Testis (tissue), 3 donors: ENCODE data around the gene ADAM12. TPM values are rescaled to one million over a fixed set of nuclear protein-coding genes. Genes with fewer than 3 reads are reported as not detected.

ENCODE experiments used
- DNase-seq: peaks from one replicate; pipeline ENCODE4 v3.0.0-alpha.2; 2019
- H3K27ac ChIP-seq, 2 donors: fragments of 200-600 bp; sonication (generic); one replicate each; pipeline ENCODE4 v1.5.1; 2019
- H3K27me3 ChIP-seq: fragments of 200-600 bp; sonication (generic); one replicate; pipeline ENCODE4 v1.5.1; 2019
- H3K36me3 ChIP-seq: fragments of 200-600 bp; sonication (generic); one replicate; pipeline ENCODE4 v1.5.1; 2017; ENCODE audit warnings: low read depth; ENCODE audit errors: missing control alignments
- H3K4me1 ChIP-seq: fragments of 200-600 bp; sonication (generic); one replicate; pipeline ENCODE4 v1.5.1; 2019
- H3K4me3 ChIP-seq, 2 donors: fragments of 200-600 bp; sonication (generic); one replicate each; pipeline ENCODE4 v1.5.1; 2017 to 2019
- H3K9me3 ChIP-seq: fragments of 200-600 bp; sonication (generic); one replicate; pipeline ENCODE4 v1.5.1; 2017
- POLR2A ChIP-seq: fragments of 450-650 bp; IDR thresholded peaks from one replicate; pipeline ENCODE4 v1.6.1; 2017; ENCODE audit warnings: antibody characterized with exemption, mild to moderate bottlenecking, moderate library complexity
- WGBS, 2 donors: methylation state at CpG; one replicate each; pipeline ENCODE4 v1.1.5; 2018; 5-methylcytosine and 5-hydroxymethylcytosine counted together
- intact Hi-C: fragments of 100-400 bp; cut with DNase I; formaldehyde crosslinking; loops from one replicate; pipeline ENCODE4 v1.15.1; 2023; ENCODE audit warnings: low total_unique reads
- polyA plus RNA-seq: library from polyadenylated mRNA; stranded (reverse); fragments of 350-450 nt; fragmentation: Illumina TruSeq; extraction: RNeasy Lipid Tissue Mini Kit (QIAGEN cat#74804); gene quantifications from one replicate; pipeline ENCODE4 v1.2.3, GENCODE V29; 2014; ENCODE audit warnings: low read depth, low replicate concordance; ENCODE audit not compliant: insufficient read depth
- total RNA-seq, 2 donors: library from RNA; depleted of rRNA; stranded (reverse); fragments of >200 nt; gene quantifications; one replicate each; pipeline ENCODE4 v1.2.3, GENCODE V29; 2016
- TF ChIP-seq, protein P1 (sequence below), 3 experiments: fragments of 450-650 bp in 2 of 3; fragments of 200-600 bp in 1 of 3; sonication (generic) in 1 of 3; IDR thresholded peaks; one replicate each; pipeline ENCODE4 v1.5.1; 2016 to 2019; ENCODE audit warnings: antibody characterized with exemption in 3 of 3, mild to moderate bottlenecking in 2 of 3, moderate library complexity in 1 of 3

Gene ADAM12
- total and polyA plus RNA-seq, 3 donors from 2014 or later, result 2.8 to 9.2 (median 6.1) TPM

DNA sequence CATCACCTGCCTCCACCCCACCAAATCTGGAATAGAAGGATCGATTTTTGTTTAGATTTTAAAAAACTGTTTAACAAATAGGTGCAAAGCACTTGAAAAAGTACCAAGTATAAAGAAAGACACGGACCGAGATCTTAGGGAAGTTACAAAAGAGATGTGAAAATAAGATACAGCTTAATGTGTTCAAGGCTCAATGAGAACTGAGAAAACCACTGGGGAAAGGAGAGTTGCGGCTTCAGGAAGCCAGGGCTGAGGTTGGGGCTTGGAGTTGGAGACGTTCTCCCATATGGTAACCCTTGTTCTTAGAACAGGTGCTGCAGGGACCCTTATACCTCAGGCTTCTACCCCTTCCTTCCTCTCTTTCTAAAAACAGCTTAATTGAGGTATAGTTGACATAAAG, 351.8 kb downstream of the ADAM12 start:
- intact Hi-C loops, result no loop called here
- Histone ChIP-seq H3K27ac (no peak overlapping the region), H3K27me3 (no peaks in the 10 kb centered on the region), H3K36me3 (no peaks in the 10 kb centered on the region), H3K4me1 (no peaks in the 10 kb centered on the region), H3K9me3 (no peaks in the 10 kb centered on the region), H3K4me3 (no peak overlapping the region)
- no peak for DNase-seq
- 82 to 89% methylated on average over 5 of the region's 5 CpGs for WGBS, 2 donors
- TF ChIP-seq, protein P1, sequence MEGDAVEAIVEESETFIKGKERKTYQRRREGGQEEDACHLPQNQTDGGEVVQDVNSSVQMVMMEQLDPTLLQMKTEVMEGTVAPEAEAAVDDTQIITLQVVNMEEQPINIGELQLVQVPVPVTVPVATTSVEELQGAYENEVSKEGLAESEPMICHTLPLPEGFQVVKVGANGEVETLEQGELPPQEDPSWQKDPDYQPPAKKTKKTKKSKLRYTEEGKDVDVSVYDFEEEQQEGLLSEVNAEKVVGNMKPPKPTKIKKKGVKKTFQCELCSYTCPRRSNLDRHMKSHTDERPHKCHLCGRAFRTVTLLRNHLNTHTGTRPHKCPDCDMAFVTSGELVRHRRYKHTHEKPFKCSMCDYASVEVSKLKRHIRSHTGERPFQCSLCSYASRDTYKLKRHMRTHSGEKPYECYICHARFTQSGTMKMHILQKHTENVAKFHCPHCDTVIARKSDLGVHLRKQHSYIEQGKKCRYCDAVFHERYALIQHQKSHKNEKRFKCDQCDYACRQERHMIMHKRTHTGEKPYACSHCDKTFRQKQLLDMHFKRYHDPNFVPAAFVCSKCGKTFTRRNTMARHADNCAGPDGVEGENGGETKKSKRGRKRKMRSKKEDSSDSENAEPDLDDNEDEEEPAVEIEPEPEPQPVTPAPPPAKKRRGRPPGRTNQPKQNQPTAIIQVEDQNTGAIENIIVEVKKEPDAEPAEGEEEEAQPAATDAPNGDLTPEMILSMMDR (IDR thresholded peaks at IDR 0.05), result no peak
- no peak for TF ChIP-seq POLR2A

DNA sequence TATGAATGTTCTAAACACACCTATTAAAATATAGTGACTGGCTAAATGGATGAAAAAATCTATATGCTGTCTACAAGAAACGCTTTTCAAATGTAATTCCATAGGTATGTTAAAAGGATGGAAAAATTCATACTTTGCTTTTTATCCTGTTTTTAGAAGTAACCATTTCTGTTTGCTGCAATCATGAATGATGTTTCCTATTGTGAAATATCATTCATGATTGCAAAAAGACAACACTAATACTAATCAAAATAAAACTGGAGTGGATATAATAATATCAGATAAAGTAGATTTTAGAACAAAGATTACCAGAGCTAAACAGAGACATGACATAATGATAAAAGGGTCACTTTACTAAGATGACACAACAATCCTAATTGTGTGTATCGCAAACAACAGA, 353.7 kb downstream of the ADAM12 start:
- intact Hi-C loops, result no loop called here
- H3K27me3 ChIP-seq, result no peaks in the 10 kb centered on the region
- no peaks in the 10 kb centered on the region for H3K4me1 ChIP-seq
- H3K27ac ChIP-seq, result no peak overlapping the region
- H3K36me3 ChIP-seq, result no peaks in the 10 kb centered on the region
- 91 to 95% methylated on average over 2 of the region's 2 CpGs for WGBS, 2 donors
- TF ChIP-seq POLR2A, result no peak
- TF ChIP-seq, protein P1 (IDR thresholded peaks at IDR 0.05), result no peak
- no peaks in the 10 kb centered on the region for H3K9me3 ChIP-seq
- H3K4me3 ChIP-seq, result no peak overlapping the region
- DNase-seq, result no peak

DNA sequence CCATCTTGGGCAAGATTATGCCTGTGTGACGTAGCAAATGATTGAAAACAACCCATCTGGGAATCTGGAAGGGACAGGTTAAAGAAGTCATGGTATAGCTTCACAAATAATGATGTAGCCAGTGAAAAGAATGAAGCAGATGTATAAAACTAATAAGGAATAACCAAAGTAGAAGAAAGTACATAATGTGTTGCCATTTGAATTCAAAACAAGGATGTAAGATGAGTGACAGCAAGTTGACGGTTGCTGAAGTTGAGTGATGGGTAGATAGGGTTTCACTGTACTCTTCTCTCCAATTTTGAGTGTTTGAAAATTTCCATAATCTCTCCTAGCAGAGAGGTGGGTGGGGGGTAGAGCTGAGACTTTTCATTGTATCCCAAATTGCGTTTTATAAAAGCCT, 358.3 kb downstream of the ADAM12 start:
- intact Hi-C loops, result no loop called here
- 94 to 97% methylated on average over 3 of the region's 3 CpGs for WGBS, 2 donors

DNA sequence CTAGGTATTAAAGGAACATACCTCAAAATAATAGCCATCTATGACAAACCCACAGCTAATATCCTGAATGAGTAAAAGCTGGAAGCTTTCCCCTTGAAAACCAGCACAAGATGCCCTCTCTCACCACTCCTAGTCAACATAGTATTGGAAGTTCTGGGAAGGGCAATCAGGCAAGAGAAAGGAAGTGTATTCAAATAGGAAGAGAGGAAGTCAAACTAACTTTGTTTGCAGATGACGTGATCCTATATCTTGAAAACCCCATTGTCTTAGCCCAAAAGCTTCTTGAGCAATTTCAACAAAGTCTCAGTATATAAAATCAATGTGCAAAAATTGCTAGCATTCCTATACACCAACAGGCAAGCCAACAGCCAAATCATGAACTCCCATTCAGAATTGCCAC, 360.6 kb downstream of the ADAM12 start:
- intact Hi-C loops, result no loop called here

More for the DNA sequence above, 358.3 kb downstream of the ADAM12 start:
- no peak overlapping the region for H3K4me3 ChIP-seq
- H3K27me3 ChIP-seq, result no peaks in the 10 kb centered on the region
- no peaks in the 10 kb centered on the region for H3K36me3 ChIP-seq
- TF ChIP-seq POLR2A, result no peak
- TF ChIP-seq, protein P1 (IDR thresholded peaks at IDR 0.05), result no peak
- H3K27ac ChIP-seq, result no peak overlapping the region
- H3K4me1 ChIP-seq, result no peaks in the 10 kb centered on the region
- DNase-seq, result no peak
- H3K9me3 ChIP-seq, result no peaks in the 10 kb centered on the region

DNA sequence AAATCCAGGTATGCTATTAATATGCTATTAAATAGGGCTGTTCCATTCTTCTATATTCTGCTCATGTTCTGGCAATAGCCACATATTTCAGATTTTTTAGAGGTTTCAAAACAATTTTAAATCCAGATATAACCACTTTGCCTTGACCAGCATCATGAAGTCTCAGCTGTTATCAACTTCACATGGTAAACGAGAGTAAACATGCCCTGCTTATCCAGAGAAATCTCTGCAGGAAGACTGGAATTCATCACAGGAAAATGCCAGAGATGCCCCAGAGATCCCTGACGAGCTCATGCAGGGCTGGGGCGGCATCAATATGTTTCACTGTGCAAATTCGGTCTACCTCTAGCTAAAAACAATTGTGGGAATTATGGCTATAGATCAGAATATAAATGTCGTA, 365.4 kb downstream of the ADAM12 start:
- no peak for DNase-seq
- H3K4me3 ChIP-seq, result no peak overlapping the region
- H3K36me3 ChIP-seq, result no peaks in the 10 kb centered on the region
- 87 to 94% methylated on average over 5 of the region's 5 CpGs for WGBS, 2 donors
- TF ChIP-seq POLR2A, result no peak
- TF ChIP-seq, protein P1 (IDR thresholded peaks at IDR 0.05), result no peak
- no peaks in the 10 kb centered on the region for H3K27me3 ChIP-seq
- H3K27ac ChIP-seq, result no peak overlapping the region
- intact Hi-C loops, result no loop called here
- no peaks in the 10 kb centered on the region for H3K9me3 ChIP-seq
- H3K4me1 ChIP-seq, result no peaks in the 10 kb centered on the region

More for the DNA sequence above, 360.6 kb downstream of the ADAM12 start:
- Histone ChIP-seq H3K9me3 (no peaks in the 10 kb centered on the region), H3K36me3 (no peaks in the 10 kb centered on the region), H3K4me1 (no peaks in the 10 kb centered on the region), H3K27ac (no peak overlapping the region), H3K4me3 (no peak overlapping the region), H3K27me3 (no peaks in the 10 kb centered on the region)
- TF ChIP-seq, protein P1 (IDR thresholded peaks at IDR 0.05), result no peak
- TF ChIP-seq POLR2A, result no peak
- no peak for DNase-seq
- WGBS, 2 donors, result 81 to 92% methylated on average over 1 of the region's 1 CpG
